Neuronal stem cell (in vitro differentiated cells): ENCODE results near the gene ADSL. TPM values are rescaled to one million over a fixed set of nuclear protein-coding genes. Genes with fewer than 3 reads are reported as not detected.

Experiments used
- DNase-seq: peaks from one replicate; pipeline ENCODE4 v3.0.0-alpha.2; 2013; ENCODE audit warnings: low spot score
- H2AFZ ChIP-seq: one replicate; pipeline ENCODE4 v1.6.1; 2013; ENCODE audit warnings: mild to moderate bottlenecking, low read length, inconsistent platforms
- H2AK5ac ChIP-seq: 2 replicates; pipeline ENCODE4 v1.6.1; 2013; ENCODE audit warnings: low read depth, mild to moderate bottlenecking, inconsistent platforms, low read length, moderate library complexity, mixed read lengths
- H2BK120ac ChIP-seq: 2 replicates; pipeline ENCODE4 v1.6.1; 2013; ENCODE audit warnings: low read depth, mild to moderate bottlenecking, inconsistent platforms, low read length, moderate library complexity, mixed read lengths
- H2BK12ac ChIP-seq: one replicate; pipeline ENCODE4 v1.6.1; 2013; ENCODE audit warnings: low read length, inconsistent platforms
- H2BK15ac ChIP-seq: 2 replicates; pipeline ENCODE4 v1.6.1; 2013; ENCODE audit warnings: mild to moderate bottlenecking, low read length, inconsistent platforms, mixed read lengths
- H2BK5ac ChIP-seq: one replicate; pipeline ENCODE4 v1.6.1; 2013; ENCODE audit warnings: inconsistent platforms, mild to moderate bottlenecking, low read length, moderate library complexity
- H3K14ac ChIP-seq: one replicate; pipeline ENCODE4 v1.6.1; 2013; ENCODE audit warnings: low read length, inconsistent platforms
- H3K18ac ChIP-seq: 2 replicates; pipeline ENCODE4 v1.6.1; 2013; ENCODE audit warnings: low read length, inconsistent platforms
- H3K23ac ChIP-seq: 2 replicates; pipeline ENCODE4 v1.6.1; 2013; ENCODE audit warnings: low read depth, mild to moderate bottlenecking, mixed read lengths, low read length, inconsistent platforms; ENCODE audit not compliant: poor library complexity
- H3K27ac ChIP-seq: replicated peaks from 3 replicates; pipeline ENCODE4 v1.5.1; 2013; ENCODE audit warnings: low read length, inconsistent platforms
- H3K27me3 ChIP-seq, 3 experiments: 2 replicates each; pipeline ENCODE4 v1.6.1; 2013; ENCODE audit warnings: low read length in 3 of 3, mild to moderate bottlenecking in 2 of 3, inconsistent platforms in 1 of 3, low read depth in 1 of 3, mixed read lengths in 1 of 3, moderate library complexity in 1 of 3; ENCODE audit not compliant: control insufficient read depth in 3 of 3, insufficient read depth in 3 of 3
- H3K36me3 ChIP-seq, 2 donors: replicated peaks in 1 of 2; 2 replicates each; pipeline ENCODE4 v1.6.1; 2013; ENCODE audit warnings: low read length in 2 of 2; ENCODE audit not compliant: control insufficient read depth in 2 of 2, insufficient read depth in 2 of 2
- H3K4ac ChIP-seq: 2 replicates; pipeline ENCODE4 v1.6.1; 2013; ENCODE audit warnings: inconsistent platforms, mild to moderate bottlenecking, low read length, moderate library complexity
- H3K4me1 ChIP-seq, 2 donors: 1 replicate in 1 of 2; 2 replicates in 1 of 2; pipeline ENCODE4 v1.6.1; 2013; ENCODE audit warnings: low read length in 2 of 2, low read depth in 1 of 2; ENCODE audit not compliant: control insufficient read depth in 2 of 2, insufficient read depth in 1 of 2
- H3K4me2 ChIP-seq: one replicate; pipeline ENCODE4 v1.6.1; 2013; ENCODE audit warnings: mild to moderate bottlenecking, low read length, inconsistent platforms; ENCODE audit not compliant: insufficient read depth, poor library complexity, severe bottlenecking
- H3K4me3 ChIP-seq, 2 donors: 2 replicates each; pipeline ENCODE4 v1.5.1; 2013; ENCODE audit warnings: low read length in 2 of 2, mild to moderate bottlenecking in 2 of 2, inconsistent platforms in 1 of 2, moderate library complexity in 1 of 2
- H3K79me1 ChIP-seq: one replicate; pipeline ENCODE4 v1.6.1; 2013; ENCODE audit warnings: low read depth, mild to moderate bottlenecking, inconsistent platforms, low read length, moderate library complexity
- H3K9ac ChIP-seq: one replicate; pipeline ENCODE4 v1.6.1; 2013; ENCODE audit warnings: mild to moderate bottlenecking, low read depth, low read length, inconsistent platforms; ENCODE audit not compliant: poor library complexity
- H3K9me3 ChIP-seq, 2 donors: replicated peaks in 1 of 2; 2 replicates each; pipeline versions ENCODE3 to v1.6.1; 2013; ENCODE audit warnings: low read length in 2 of 2, mild to moderate bottlenecking in 2 of 2, inconsistent platforms in 1 of 2, low read depth in 1 of 2, mixed read lengths in 1 of 2, moderate library complexity in 1 of 2; ENCODE audit not compliant: control insufficient read depth in 2 of 2, insufficient read depth in 1 of 2
- H4K8ac ChIP-seq: one replicate; pipeline ENCODE4 v1.6.1; 2013; ENCODE audit warnings: low read depth, mild to moderate bottlenecking, inconsistent platforms, low read length, moderate library complexity
- H4K91ac ChIP-seq: one replicate; pipeline ENCODE4 v1.6.1; 2013; ENCODE audit warnings: low read length, low read depth, mild to moderate bottlenecking, inconsistent platforms; ENCODE audit not compliant: poor library complexity
- WGBS, 2 donors: extraction: QIAGEN DNeasy Blood & Tissue Kit; methylation state at CpG; one replicate each; pipeline ENCODE4 v1.1.7; 2013; ENCODE audit warnings: missing lambda C conversion rate in 2 of 2, mixed read lengths in 1 of 2; ENCODE audit not compliant: insufficient read length in 2 of 2, insufficient replicate concordance in 1 of 2; ENCODE audit errors: extremely low coverage in 2 of 2; 5-methylcytosine and 5-hydroxymethylcytosine counted together
- polyA plus RNA-seq, 2 experiments: library from polyadenylated mRNA; stranded (reverse); fragments of 200-250 nt; gene quantifications; one replicate each; pipeline ENCODE4 v1.2.3, GENCODE V29; 2013

Gene ADSL
- polyA plus RNA-seq (2013, experiment 1 of 2), result 70.7 TPM
- 69.7 TPM for polyA plus RNA-seq (2013, experiment 2 of 2)

DNA sequence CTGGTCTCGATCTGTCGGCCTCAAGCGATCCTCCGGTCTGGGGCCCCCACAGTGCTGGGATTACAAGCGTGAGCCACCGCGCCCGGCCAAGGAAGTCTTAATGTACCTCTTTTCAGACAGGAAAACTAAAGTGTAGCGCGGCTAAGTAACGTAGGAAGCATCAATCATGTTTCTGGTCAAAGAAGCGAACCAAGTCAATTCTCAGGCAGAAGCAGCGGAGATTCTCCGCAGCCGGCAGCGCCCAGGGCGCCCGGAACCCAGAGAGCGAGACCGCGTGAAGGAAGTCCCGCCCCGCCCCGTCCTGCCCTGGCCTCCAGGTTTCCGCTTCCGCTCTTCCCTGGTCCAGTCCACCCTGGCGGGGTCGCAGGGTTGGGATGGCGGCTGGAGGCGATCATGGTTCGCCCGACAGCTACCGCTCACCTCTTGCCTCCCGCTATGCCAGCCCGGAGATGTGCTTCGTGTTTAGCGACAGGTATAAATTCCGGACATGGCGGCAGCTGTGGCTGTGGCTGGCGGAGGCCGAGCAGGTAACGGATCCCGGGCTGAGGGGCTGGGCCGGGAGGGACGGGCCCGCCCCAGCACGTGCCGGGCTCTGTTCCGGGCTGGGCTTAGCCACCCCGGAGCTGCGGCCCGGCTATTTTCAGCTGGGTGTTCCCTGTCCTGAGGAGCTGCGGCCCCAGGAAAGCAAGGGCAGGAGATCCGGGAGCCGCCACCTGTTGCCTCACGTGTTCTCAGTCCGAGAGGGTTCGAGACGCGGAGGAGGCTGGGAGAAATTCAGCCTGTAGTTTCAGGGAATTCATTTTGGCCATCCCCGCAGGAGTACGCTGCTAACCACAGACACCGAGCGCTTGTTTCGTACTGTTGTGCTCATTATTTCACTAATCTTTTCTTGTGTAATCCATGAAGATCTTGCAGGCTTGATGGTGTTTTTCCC is at the start of gene ADSL:
TSS of gene ADSL (plus strand) at position 316 of the 934 bp plus-strand sequence. CDS start at position 375, 59 bp downstream.
- Histone ChIP-seq H2BK15ac (no peak within 1 kb of the TSS), H3K9ac (peak within 1 kb of the TSS; percentile 99), H3K18ac (peak within 1 kb of the TSS; percentile 97), H3K36me3 (peaks cover 6 to 32% of the 10 kb centered on the region in 2 donors), H4K8ac (peak within 1 kb of the TSS; percentile 74), H3K4me1 (peaks cover 2 to 10% of the 10 kb centered on the region in 2 donors), H4K91ac (peak within 1 kb of the TSS; percentile 86), H2BK12ac (no peak within 1 kb of the TSS), H3K4me3 (peak within 1 kb of the TSS; percentile 84 to 90), H3K4ac (no peak within 1 kb of the TSS), H2AFZ (peak within 1 kb of the TSS; percentile 94), H3K4me2 (peak within 1 kb of the TSS; percentile 95), H3K14ac (no peak within 1 kb of the TSS), H3K79me1 (peaks cover 7% of the 10 kb centered on the region), H3K9me3 (peaks cover 0 to 2% of the 10 kb centered on the region in 2 donors), H2BK5ac (peak within 1 kb of the TSS; percentile 88), H3K27ac (peak within 1 kb of the TSS; percentile 89), H3K27me3 (no peaks in the 10 kb centered on the region), H2BK120ac (peak within 1 kb of the TSS; percentile 75), H3K23ac (peak within 1 kb of the TSS; percentile 99), H2AK5ac (no peak within 1 kb of the TSS)
- DNase-seq, result peak; percentile 81
- no CpG with 5 or more reads among the region's 65 CpGs for WGBS, 2 donors

DNA sequence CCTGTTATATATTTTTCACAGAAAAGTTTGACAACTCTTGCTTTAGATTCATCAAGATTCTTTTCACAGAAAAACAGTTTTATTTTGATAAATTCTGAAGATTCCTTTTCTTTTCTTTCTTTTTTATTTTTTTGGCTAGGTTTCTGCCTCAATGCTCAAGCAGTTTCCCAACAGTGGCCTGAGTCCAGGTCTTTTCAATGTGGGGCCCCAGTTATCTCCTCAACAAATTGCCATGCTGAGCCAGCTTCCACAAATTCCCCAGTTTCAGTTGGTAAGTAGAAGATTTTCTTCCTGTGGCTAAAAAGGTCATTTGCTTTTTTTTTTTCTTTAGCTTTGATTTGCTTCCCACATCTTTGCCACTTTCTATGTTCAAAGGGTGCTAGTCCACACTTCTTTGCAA is 46.0 kb upstream of the ADSL start:
- no peak overlapping the region for H2BK5ac ChIP-seq
- no peaks in the 10 kb centered on the region for H3K4me1 ChIP-seq
- no peak overlapping the region for H3K23ac ChIP-seq
- no peaks in the 10 kb centered on the region for H3K79me1 ChIP-seq
- no peak overlapping the region for H4K91ac ChIP-seq
- no peak overlapping the region for H4K8ac ChIP-seq
- DNase-seq, result no peak
- H3K4me3 ChIP-seq, result no peak overlapping the region
- H3K27ac ChIP-seq, result no peak overlapping the region
- no peak overlapping the region for H3K4ac ChIP-seq
- H2BK15ac ChIP-seq, result no peak overlapping the region
- H3K27me3 ChIP-seq, result no peaks in the 10 kb centered on the region
- H3K9me3 ChIP-seq, result peaks cover 0 to 3% of the 10 kb centered on the region in 2 donors
- no peak overlapping the region for H2AFZ ChIP-seq
- no peak overlapping the region for H2AK5ac ChIP-seq
- no peak overlapping the region for H2BK120ac ChIP-seq
- H3K14ac ChIP-seq, result no peak overlapping the region
- no peak overlapping the region for H3K9ac ChIP-seq
- no peak overlapping the region for H3K18ac ChIP-seq
- H2BK12ac ChIP-seq, result no peak overlapping the region
- peaks cover 14 to 79% of the 10 kb centered on the region in 2 donors for H3K36me3 ChIP-seq
- no peak overlapping the region for H3K4me2 ChIP-seq

GRCh38 chr22:40300884-40301672 is 45.2 kb upstream of the ADSL start:
- H3K9me3 ChIP-seq, result peaks cover 0 to 3% of the 10 kb centered on the region in 2 donors
- H3K4ac ChIP-seq, result no peak overlapping the region
- no peak overlapping the region for H2BK120ac ChIP-seq
- H3K23ac ChIP-seq, result peak overlapping the region; percentile 75
- H3K4me3 ChIP-seq, result no peak overlapping the region
- no peak overlapping the region for H3K18ac ChIP-seq
- H3K27ac ChIP-seq, result no peak overlapping the region
- no peak for DNase-seq
- H3K4me2 ChIP-seq, result no peak overlapping the region
- H2BK12ac ChIP-seq, result no peak overlapping the region
- no peak overlapping the region for H2BK15ac ChIP-seq
- WGBS, 2 donors, result no CpG with 5 or more reads among the region's 11 CpGs
- H3K4me1 ChIP-seq, result no peaks in the 10 kb centered on the region
- no peaks in the 10 kb centered on the region for H3K79me1 ChIP-seq
- no peak overlapping the region for H3K9ac ChIP-seq
- H3K14ac ChIP-seq, result no peak overlapping the region
- no peak overlapping the region for H2AK5ac ChIP-seq
- H3K36me3 ChIP-seq, result peaks cover 12 to 78% of the 10 kb centered on the region in 2 donors
- no peak overlapping the region for H2BK5ac ChIP-seq
- H2AFZ ChIP-seq, result no peak overlapping the region
- no peak overlapping the region for H4K91ac ChIP-seq
- no peaks in the 10 kb centered on the region for H3K27me3 ChIP-seq
- no peak overlapping the region for H4K8ac ChIP-seq

DNA sequence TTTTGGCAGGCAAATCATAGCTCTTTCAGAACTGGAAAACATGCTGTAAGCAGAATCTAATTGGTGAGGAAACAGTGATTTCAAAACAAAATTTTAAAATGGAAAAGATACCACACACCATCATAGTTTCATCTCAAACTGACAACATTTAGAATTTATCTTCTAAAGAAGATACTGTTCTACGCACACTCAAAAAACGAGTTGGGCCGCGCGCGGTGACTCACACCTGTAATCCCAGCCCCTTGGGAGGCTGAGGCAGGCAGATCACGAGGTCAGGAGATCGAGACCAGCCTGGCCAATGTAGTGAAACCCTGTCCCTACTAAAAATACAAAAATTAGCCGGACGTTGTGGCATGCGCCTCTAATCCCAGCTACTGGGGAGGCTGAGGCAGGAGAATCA is 44.2 kb upstream of the ADSL start:
- Histone ChIP-seq H3K9me3 (peaks cover 0 to 3% of the 10 kb centered on the region in 2 donors), H3K4me2 (no peak overlapping the region), H3K27me3 (no peaks in the 10 kb centered on the region), H2BK12ac (no peak overlapping the region), H2BK5ac (no peak overlapping the region), H3K27ac (no peak overlapping the region), H2AFZ (no peak overlapping the region), H3K18ac (no peak overlapping the region), H4K8ac (no peak overlapping the region), H3K79me1 (no peaks in the 10 kb centered on the region), H3K9ac (no peak overlapping the region), H3K4ac (no peak overlapping the region), H4K91ac (no peak overlapping the region), H3K14ac (no peak overlapping the region), H3K4me3 (no peak overlapping the region), H3K23ac (no peak overlapping the region), H3K4me1 (no peaks in the 10 kb centered on the region), H2BK120ac (no peak overlapping the region), H3K36me3 (peaks cover 12 to 73% of the 10 kb centered on the region in 2 donors), H2AK5ac (no peak overlapping the region), H2BK15ac (no peak overlapping the region)
- WGBS, 2 donors, result no CpG with 5 or more reads among the region's 11 CpGs
- DNase-seq, result no peak
